Testis (tissue), 2 donors: Measurements from ENCODE around the gene IRAK1.

Experiments
- POLR2A ChIP-seq: fragments of 450-650 bp; IDR thresholded peaks from one replicate; pipeline ENCODE4 v1.6.1; 2017; ENCODE audit warnings: antibody characterized with exemption, mild to moderate bottlenecking, moderate library complexity
- TF ChIP-seq, protein P1 (sequence below), 3 experiments: fragments of 450-650 bp in 2 of 3; fragments of 200-600 bp in 1 of 3; sonication (generic) in 1 of 3; IDR thresholded peaks; one replicate each; pipeline ENCODE4 v1.5.1; 2016 to 2019; ENCODE audit warnings: antibody characterized with exemption in 3 of 3, mild to moderate bottlenecking in 2 of 3, moderate library complexity in 1 of 3

DNA sequence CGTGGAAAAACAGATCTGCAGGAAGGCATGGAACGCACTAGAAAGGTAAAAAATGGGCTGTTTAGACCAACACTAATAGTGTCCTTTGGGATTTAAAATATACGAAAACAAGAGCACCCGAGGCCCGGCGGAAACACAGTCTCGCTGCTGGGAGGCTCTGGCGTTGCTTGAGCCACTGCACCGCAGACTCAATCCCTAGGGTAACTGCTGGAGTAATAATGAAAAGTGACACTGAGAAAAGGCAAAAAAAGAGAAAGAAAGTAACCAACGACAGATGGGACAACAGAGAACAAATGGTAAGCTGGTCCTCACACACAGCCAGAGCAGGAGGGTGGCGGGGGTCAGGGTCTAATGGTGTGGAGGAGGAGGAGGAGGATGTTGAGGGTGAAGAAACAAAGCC, 15.4 kb downstream of the IRAK1 start:
- no peak for TF ChIP-seq POLR2A
- TF ChIP-seq, protein P1, sequence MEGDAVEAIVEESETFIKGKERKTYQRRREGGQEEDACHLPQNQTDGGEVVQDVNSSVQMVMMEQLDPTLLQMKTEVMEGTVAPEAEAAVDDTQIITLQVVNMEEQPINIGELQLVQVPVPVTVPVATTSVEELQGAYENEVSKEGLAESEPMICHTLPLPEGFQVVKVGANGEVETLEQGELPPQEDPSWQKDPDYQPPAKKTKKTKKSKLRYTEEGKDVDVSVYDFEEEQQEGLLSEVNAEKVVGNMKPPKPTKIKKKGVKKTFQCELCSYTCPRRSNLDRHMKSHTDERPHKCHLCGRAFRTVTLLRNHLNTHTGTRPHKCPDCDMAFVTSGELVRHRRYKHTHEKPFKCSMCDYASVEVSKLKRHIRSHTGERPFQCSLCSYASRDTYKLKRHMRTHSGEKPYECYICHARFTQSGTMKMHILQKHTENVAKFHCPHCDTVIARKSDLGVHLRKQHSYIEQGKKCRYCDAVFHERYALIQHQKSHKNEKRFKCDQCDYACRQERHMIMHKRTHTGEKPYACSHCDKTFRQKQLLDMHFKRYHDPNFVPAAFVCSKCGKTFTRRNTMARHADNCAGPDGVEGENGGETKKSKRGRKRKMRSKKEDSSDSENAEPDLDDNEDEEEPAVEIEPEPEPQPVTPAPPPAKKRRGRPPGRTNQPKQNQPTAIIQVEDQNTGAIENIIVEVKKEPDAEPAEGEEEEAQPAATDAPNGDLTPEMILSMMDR (IDR thresholded peaks at IDR 0.05): no peak
